Measurements from ENCODE around the gene STPG4. TPM values are rescaled to one million over a fixed set of nuclear protein-coding genes. Genes with fewer than 3 reads are reported as not detected.

Gene STPG4, protein sequence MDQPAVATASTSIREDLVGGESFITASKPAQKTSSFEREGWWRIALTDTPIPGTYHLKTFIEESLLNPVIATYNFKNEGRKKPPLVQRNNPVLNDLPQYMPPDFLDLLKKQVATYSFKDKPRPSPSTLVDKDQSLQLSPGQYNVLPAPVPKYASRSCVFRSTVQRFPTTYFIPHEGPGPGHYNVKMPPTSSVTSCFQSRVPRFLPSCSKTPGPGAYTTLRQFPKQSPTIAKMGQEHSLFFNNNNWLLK
- total RNA-seq, result under 1 TPM in 1 of 2 experiments, not detected in 1; 0.27 TPM

DNA sequence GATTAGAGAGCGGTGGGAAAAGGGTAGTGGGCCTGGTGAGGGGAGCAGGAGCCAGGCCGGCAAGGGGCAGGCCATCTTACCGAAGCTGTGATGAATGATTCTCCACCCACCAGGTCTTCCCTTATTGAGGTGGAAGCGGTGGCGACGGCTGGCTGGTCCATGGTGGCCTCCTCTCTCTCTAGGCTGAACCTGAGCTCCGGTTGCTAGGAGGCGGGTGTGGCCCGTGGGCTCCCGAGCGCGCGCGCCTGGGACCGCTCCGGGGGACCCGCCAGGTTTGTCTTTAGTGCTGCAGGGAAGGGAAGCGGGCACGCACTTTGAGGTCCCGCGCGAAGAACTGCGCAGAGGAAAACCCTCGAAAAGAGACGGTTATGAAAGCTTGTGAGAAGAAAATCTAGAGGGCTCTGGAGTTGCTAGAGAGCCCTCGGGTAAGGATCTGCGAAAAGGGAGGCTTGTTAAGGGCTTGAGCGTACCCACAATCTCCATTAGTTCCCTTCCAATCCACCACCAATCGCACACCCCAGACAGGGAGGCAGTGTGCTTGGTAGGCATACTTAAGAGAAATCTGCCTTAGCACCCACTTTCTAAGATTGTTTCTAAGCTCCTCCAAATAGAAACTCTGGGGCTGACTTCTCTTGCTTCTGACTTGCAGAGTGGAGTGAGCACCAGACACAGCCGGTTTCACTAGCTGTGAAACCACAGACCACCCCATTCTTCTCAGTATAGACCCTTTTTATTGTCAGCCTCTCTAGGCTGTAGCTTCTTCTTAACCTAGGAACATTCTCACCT, at the start of gene STPG4:
Gene STPG4 (minus strand): TSS at position 218 of the 786 bp plus-strand sequence. CDS start 57 bp downstream, at position 161.
- no peak within 1 kb of the TSS for H3K27ac Mint-ChIP-seq
- H3K4me3 Mint-ChIP-seq, result no peak within 1 kb of the TSS
- intact Hi-C loops (cut with micrococcal nuclease), result no loop called here
- CTCF ChIA-PET, result interaction anchor here (1.2 kb wide), 1 partner anchor 17 kb away, joined by 3 read pairs; no protein-coding TSS in a partner anchor
- H3K36me3 Mint-ChIP-seq (ENCODE audit: low read depth), result peaks cover 18% of the 10 kb centered on the region
- no peaks in the 10 kb centered on the region for H3K27me3 Mint-ChIP-seq (ENCODE audit: low read depth)
- H3K9me3 Mint-ChIP-seq, result no peaks in the 10 kb centered on the region
- no peak for DNase-seq
- no peaks in the 10 kb centered on the region for H3K4me1 Mint-ChIP-seq (ENCODE audit: low read depth)

DNA sequence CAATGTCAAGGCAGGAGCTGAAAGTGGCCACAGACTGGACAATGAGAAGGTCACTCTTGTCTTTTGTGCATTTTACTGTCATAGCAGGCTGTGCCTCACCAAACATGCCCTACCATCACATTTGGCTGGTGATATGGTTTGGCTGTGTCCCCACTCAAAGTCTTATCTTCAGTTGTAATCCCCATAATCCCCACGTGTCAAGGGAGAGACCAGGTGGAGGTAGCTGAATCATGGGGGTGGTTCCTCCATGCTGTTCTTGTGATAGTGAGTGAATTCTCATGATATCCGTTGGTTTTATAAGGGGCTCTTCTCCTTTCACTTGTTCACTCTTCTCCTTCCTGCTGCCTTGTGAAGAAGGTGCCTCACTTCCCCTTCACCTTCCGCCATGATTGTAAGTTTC, 49.6 kb upstream of the STPG4 start:
- DNase-seq, result no peak
- Mint-ChIP-seq H3K4me3 (no peak overlapping the region), H3K4me1 (ENCODE audit: low read depth) (no peaks in the 10 kb centered on the region), H3K36me3 (ENCODE audit: low read depth) (no peaks in the 10 kb centered on the region), H3K27me3 (ENCODE audit: low read depth) (peaks cover 4% of the 10 kb centered on the region), H3K27ac (no peak overlapping the region), H3K9me3 (peaks cover 4% of the 10 kb centered on the region)
- intact Hi-C loops (cut with micrococcal nuclease), result no loop called here
- CTCF ChIA-PET, result no interaction called here

DNA sequence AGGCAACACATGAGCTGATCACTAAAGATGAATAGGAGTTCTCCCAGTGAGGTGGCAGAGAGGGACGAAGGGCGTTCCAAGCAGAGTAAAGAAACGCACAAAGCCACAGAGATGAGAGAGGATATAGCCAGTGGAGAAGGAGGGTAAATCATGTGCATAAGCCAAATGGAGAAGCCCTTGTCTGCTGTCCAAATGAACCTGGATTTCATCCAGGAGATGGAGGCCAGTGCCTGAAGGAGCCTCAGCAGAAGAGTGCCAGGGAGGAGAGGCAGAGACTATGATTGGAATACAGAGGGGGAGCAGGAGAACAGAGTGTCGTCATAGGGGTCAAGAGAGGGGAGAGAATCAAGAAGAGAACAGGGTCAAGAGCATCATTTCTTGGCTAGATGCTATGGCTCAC, 48.9 kb upstream of the STPG4 start:
- no peak for DNase-seq
- intact Hi-C loops (cut with micrococcal nuclease), result no loop called here
- no peak overlapping the region for H3K27ac Mint-ChIP-seq
- no peak overlapping the region for H3K4me3 Mint-ChIP-seq
- H3K36me3 Mint-ChIP-seq (ENCODE audit: low read depth), result no peaks in the 10 kb centered on the region
- CTCF ChIA-PET, result no interaction called here
- peaks cover 2% of the 10 kb centered on the region for H3K27me3 Mint-ChIP-seq (ENCODE audit: low read depth)
- H3K4me1 Mint-ChIP-seq (ENCODE audit: low read depth), result no peaks in the 10 kb centered on the region
- H3K9me3 Mint-ChIP-seq, result peaks cover 4% of the 10 kb centered on the region

DNA sequence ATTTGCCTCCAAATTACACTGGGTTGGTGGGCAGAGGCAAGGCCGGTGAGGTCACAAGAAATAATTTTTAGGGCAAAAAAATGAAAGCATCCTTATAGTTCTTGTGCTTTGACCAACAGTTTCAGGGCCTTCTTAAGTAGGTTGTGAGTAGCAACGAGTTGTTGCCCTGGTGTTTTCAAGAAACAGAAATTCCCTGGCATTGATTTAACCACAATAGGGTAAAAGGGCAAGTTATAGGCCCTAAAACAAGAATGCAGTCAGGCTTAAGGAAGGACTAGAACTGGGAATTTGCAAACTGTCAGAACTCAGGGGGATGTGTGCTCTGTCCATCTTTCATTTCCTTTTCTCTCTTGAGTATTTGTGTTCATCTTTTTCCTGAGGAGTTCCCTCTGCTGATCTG, 46.1 kb upstream of the STPG4 start:
- H3K27ac Mint-ChIP-seq, result no peak overlapping the region
- no peaks in the 10 kb centered on the region for H3K4me1 Mint-ChIP-seq (ENCODE audit: low read depth)
- H3K9me3 Mint-ChIP-seq, result peaks cover 4% of the 10 kb centered on the region
- intact Hi-C loops (cut with micrococcal nuclease), result no loop called here
- CTCF ChIA-PET, result no interaction called here
- DNase-seq, result no peak
- H3K4me3 Mint-ChIP-seq, result no peak overlapping the region
- H3K36me3 Mint-ChIP-seq (ENCODE audit: low read depth), result no peaks in the 10 kb centered on the region
- H3K27me3 Mint-ChIP-seq (ENCODE audit: low read depth), result peaks cover 2% of the 10 kb centered on the region

DNA sequence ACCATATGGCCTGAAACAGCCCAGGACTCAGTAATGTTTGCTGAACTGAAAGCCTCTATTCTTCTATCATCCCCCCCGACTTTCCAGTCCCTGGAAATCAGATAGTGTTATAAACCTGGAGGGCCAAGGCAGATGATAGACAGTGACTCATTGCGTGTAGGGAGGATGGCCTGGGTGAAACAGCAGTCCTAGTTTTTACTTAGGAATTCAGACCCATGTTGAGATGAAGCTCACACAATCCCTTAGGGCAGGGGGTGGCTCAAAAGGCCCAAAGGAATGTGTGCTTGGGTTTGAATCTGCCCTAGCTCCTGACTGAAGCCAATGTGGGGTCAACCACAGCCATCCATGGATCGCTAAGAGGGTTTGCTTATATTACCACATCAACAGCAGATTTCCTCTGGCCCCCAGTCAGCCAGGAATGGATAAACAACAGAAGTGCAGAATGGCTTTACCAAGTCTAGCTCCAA, 43.9 kb upstream of the STPG4 start:
- no peak for DNase-seq
- Mint-ChIP-seq H3K27me3 (ENCODE audit: low read depth) (peaks cover 4% of the 10 kb centered on the region), H3K27ac (no peak overlapping the region), H3K4me3 (no peak overlapping the region), H3K4me1 (ENCODE audit: low read depth) (no peaks in the 10 kb centered on the region), H3K9me3 (no peaks in the 10 kb centered on the region), H3K36me3 (ENCODE audit: low read depth) (no peaks in the 10 kb centered on the region)
- CTCF ChIA-PET, result no interaction called here
- intact Hi-C loops (cut with micrococcal nuclease), result no loop called here

DNA sequence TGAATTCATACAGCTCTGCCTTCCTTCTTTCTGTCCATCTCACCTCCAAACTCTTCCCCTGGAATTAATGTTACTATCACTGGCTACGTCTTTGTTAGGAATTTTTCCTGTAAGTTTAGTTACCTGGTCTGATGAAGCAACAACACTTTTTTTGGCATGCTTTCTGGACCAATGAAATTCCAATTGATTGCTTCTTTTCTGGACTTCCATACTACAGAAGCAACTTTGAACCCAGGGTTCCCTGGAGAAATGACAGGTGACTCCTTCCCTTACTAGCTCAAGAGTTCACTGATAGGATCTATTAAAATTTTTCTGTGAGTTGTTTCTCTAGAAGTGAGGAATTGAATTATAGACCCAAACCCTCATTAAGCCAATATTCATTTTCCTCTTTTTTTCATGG, 41.4 kb upstream of the STPG4 start:
- Mint-ChIP-seq H3K4me3 (no peak overlapping the region), H3K9me3 (no peaks in the 10 kb centered on the region), H3K27ac (no peak overlapping the region), H3K27me3 (ENCODE audit: low read depth) (peaks cover 3% of the 10 kb centered on the region), H3K4me1 (ENCODE audit: low read depth) (no peaks in the 10 kb centered on the region), H3K36me3 (ENCODE audit: low read depth) (no peaks in the 10 kb centered on the region)
- no peak for DNase-seq
- CTCF ChIA-PET, result no interaction called here
- intact Hi-C loops (cut with micrococcal nuclease), result no loop called here

DNA sequence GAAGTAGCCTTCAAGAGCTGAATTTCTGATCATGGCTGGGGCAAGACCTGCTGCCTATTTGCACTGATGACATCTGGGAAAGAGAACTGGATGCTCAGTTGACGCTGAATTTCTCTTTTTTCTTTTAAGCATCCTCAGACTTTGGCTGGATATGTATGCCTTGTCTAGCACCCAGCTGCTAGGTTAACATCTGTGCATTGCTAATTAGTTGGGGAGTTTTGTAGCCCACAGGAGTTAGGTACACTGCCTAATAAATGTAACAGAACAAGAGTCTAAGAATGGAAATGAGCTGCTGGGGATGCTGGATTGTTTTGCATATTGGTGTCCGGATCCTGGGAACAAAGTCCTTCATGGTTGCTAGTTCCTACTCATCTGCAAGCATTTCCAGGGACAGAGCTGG, 40.9 kb upstream of the STPG4 start:
- no peak for DNase-seq
- Mint-ChIP-seq H3K36me3 (ENCODE audit: low read depth) (no peaks in the 10 kb centered on the region), H3K9me3 (no peaks in the 10 kb centered on the region), H3K4me3 (no peak overlapping the region), H3K27me3 (ENCODE audit: low read depth) (peaks cover 3% of the 10 kb centered on the region), H3K27ac (no peak overlapping the region), H3K4me1 (ENCODE audit: low read depth) (no peaks in the 10 kb centered on the region)
- intact Hi-C loops (cut with micrococcal nuclease), result no loop called here
- CTCF ChIA-PET, result no interaction called here

DNA sequence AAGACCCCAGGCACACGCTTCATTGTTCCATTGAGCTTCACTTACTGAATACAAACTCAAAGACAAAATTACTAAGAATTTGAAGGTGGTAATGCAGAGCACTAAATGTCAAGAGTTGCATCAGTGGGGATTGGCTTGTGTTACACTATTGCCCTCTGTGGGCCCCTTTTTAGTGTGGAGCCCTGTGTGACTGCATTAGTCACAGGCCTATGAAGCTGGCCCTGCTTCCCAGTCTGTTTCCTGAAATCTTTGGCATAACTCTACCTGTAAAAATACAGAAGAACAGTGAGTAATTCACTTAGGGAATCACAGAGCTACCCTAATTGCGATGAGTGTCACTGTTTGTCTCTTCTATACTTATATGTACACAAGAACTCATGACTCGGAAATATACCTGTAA, 40.0 kb upstream of the STPG4 start:
- peak; percentile 15 for DNase-seq
- Mint-ChIP-seq H3K27me3 (ENCODE audit: low read depth) (peaks cover 3% of the 10 kb centered on the region), H3K9me3 (no peaks in the 10 kb centered on the region), H3K27ac (no peak overlapping the region), H3K4me3 (no peak overlapping the region), H3K4me1 (ENCODE audit: low read depth) (no peaks in the 10 kb centered on the region), H3K36me3 (ENCODE audit: low read depth) (no peaks in the 10 kb centered on the region)
- intact Hi-C loops (cut with micrococcal nuclease), result no loop called here
- CTCF ChIA-PET, result no interaction called here

DNA sequence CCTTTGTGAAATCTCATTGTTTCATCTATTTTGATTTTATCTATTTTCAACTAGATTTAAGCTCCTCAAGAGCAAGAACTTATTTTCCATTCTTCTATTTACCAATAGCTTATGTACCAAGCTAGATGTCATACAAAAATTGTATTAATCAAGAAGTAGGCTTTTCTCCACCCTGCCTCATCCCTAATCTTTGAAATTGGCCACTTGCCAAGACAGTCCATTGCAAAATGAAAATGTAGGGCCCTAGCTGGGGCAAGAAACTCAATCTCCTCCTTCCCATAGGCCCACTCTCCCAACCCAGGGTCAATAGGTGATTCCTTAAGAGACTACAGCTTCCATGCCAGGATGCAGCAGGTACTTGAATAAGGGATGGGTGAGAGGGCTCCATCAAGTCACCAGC, 39.3 kb upstream of the STPG4 start:
- Mint-ChIP-seq H3K4me3 (no peak overlapping the region), H3K36me3 (ENCODE audit: low read depth) (no peaks in the 10 kb centered on the region), H3K4me1 (ENCODE audit: low read depth) (no peaks in the 10 kb centered on the region), H3K9me3 (no peaks in the 10 kb centered on the region), H3K27ac (no peak overlapping the region), H3K27me3 (ENCODE audit: low read depth) (peaks cover 3% of the 10 kb centered on the region)
- DNase-seq, result no peak
- intact Hi-C loops (cut with micrococcal nuclease), result no loop called here
- CTCF ChIA-PET, result interaction anchor here (0.5 to 0.7 kb wide), 2 partner anchors 68 to 504 kb away, joined by 3 read pairs; no protein-coding TSS in a partner anchor

DNA sequence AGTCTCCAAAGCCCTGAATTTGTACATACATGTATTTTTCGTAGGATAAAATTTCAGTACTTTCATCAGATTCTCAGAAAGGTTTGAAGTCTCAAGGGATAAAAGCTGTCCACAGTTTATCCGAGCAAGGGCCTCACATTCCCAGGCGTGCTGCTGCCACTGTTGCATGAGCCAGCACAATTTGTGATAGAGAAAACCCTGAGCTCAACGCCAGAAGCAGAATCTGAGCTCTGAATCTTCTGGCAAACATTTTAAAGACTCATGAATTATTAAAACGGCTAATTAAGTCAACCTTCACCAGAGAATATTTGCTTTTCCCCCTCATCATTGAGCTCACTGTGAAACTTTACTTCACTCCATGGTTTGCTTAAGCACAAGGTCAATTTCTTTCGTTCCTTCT, 38.5 kb upstream of the STPG4 start:
- no peaks in the 10 kb centered on the region for H3K4me1 Mint-ChIP-seq (ENCODE audit: low read depth)

DNA sequence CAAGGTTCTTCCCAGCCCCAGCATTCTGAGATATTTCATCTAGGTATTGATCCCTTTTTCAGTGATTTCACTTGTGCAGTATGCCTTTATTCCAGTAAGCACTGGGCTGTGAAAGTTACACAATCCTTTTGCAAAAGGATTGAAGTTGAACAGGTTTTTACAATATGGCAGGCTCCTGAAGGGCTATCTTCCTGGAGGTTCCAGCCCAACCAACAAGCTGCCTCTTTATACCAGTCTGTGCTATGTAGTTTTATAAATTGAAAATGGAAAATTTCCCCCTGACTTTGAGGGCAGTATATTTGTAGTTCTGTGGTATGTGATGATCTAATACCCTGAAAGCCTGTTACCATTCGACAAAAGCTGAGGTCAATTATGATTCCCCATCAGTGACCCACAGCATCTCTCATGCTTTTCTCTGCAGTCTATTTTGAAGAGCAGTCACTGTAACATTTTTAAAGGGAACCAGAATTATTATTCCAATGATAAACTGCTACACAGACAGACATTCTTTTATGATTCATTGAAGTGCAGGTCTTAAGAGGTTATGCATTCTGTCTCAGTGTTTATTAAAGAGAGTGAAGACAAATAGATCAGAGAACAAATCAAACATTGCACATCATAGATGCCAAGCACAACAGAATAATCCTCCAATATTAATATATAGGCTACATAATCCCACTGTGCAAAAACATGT, 35.2 kb upstream of the STPG4 start:
- CTCF ChIA-PET, result no interaction called here
- no peaks in the 10 kb centered on the region for H3K9me3 Mint-ChIP-seq
- H3K4me3 Mint-ChIP-seq, result no peak overlapping the region
- intact Hi-C loops (cut with micrococcal nuclease), result no loop called here
- H3K36me3 Mint-ChIP-seq (ENCODE audit: low read depth), result no peaks in the 10 kb centered on the region
- peaks cover 8% of the 10 kb centered on the region for H3K27me3 Mint-ChIP-seq (ENCODE audit: low read depth)
- DNase-seq, result no peak
- H3K27ac Mint-ChIP-seq, result no peak overlapping the region
- no peaks in the 10 kb centered on the region for H3K4me1 Mint-ChIP-seq (ENCODE audit: low read depth)

More for the DNA sequence above, 38.5 kb upstream of the STPG4 start:
- Mint-ChIP-seq H3K27ac (no peak overlapping the region), H3K27me3 (ENCODE audit: low read depth) (peaks cover 3% of the 10 kb centered on the region), H3K9me3 (no peaks in the 10 kb centered on the region), H3K36me3 (ENCODE audit: low read depth) (no peaks in the 10 kb centered on the region), H3K4me3 (no peak overlapping the region)
- CTCF ChIA-PET, result interaction anchor here (0.5 kb wide), 1 partner anchor 69 kb away, joined by 3 read pairs; no protein-coding TSS in a partner anchor
- no peak for DNase-seq
- intact Hi-C loops (cut with micrococcal nuclease), result no loop called here

DNA sequence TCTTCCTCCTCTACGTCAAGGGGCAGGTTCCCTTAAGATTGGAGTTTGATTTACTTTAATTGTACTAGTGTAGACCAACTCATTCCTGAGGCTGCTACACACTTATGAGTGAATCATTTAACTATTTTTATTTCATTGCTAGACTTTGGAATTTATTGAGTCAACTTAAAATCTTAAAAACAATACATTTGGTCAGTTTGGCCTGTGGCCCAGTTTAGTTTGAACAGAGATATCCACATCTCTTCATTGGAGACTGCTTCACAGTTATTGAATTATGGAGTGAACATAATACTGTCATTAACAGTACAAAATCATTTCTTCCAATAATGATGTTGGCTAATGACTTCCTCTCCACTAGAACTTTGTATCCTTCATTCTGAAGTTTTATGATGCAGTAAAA, 34.5 kb upstream of the STPG4 start:
- H3K27me3 Mint-ChIP-seq (ENCODE audit: low read depth), result peaks cover 8% of the 10 kb centered on the region
- no peak for DNase-seq
- CTCF ChIA-PET, result interaction anchor here (0.6 to 1.2 kb wide), 2 partner anchors 82 to 133 kb away, joined by 3 to 4 read pairs; no protein-coding TSS in a partner anchor
- H3K9me3 Mint-ChIP-seq, result no peaks in the 10 kb centered on the region
- no peak overlapping the region for H3K27ac Mint-ChIP-seq
- H3K4me3 Mint-ChIP-seq, result no peak overlapping the region
- H3K36me3 Mint-ChIP-seq (ENCODE audit: low read depth), result no peaks in the 10 kb centered on the region
- H3K4me1 Mint-ChIP-seq (ENCODE audit: low read depth), result no peaks in the 10 kb centered on the region
- intact Hi-C loops (cut with micrococcal nuclease), result no loop called here

Measured in activated naive CD4-positive, alpha-beta T cell treated with anti-CD3 and anti-CD28 coated beads for 36 hours (primary cell).